ENCODE measurements around the gene IFIT5.
"Not testable (repeated sequence)": the region's sequence is repeated elsewhere in the genome, so short reads cannot be mapped to it uniquely, and the experiment has no call there.

Gene IFIT5

DNA sequence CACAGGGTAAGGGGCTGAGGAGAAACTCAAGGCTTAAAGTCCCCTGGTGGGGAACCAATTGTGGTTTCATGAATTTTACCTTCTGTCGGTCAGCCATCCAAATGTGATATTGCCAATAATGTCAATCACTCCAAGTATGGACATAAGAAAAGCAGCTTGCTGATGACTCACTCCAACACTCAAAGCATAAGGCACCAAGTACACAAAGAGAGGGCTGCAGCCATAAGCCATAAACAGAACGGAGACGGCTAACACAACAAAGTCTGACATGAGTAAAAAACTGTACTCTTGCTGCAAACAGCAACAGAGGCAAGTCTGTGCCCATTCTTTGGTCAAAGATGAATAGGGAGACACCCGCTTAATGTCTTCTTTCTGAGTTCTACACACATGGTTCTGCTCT, 24.2 kb downstream of the IFIT5 start:
- DNase-seq, result no peak

DNA sequence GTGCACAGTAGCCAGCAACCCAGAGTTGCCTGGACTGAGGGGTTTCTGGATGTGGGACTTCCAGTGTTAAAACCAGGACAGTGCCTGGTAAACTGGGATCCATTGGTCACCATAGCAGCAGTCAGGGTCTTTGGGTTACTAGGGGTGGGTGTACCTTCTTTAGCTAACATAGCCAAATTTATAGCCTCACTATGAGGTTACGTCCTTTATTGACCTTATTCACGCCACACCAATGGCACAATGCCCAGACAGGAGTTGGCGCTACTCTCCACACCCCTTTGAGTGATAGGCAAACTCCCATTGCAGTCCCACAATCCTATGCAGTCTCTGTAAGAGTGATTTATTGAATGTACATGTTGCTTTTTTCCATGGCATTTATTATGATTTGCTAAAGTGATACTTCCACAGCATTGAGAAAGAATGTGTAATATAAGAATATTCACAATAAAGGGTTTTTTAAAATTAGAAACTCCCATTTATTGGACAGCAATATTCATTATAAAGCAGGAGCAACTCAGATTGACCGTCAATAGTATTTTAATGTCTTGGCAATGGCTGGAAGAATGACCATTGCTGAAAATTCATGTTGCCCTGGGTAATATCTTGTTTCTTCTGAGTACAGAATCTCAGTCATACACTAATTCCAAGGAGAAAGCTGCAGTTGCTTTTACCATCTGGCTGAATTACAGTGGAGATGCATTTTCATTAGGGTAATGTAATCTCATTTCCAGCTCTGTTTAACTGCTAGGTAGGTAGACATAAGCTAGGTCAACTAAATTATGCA, 26.1 kb downstream of the IFIT5 start:
- DNase-seq, result no peak

DNA sequence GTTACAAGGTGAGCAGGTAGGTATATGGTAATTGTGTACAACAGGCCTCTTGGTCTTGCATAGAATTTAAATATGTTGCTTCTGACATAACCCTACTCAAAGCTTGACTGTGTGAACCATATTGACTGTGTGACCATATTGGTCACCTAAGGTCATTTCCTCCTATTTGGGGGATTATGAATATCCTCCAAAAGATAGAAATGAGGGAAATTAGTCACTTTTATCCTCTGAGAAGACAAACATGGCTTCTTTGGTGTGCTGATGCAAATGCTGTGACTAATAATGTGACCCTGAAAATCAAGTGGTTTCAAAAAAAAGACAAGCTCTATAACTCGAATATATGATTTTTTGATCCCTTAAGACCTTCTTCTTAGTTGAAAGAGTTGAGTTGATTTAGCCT, 27.9 kb downstream of the IFIT5 start:
- DNase-seq, result no peak

DNA sequence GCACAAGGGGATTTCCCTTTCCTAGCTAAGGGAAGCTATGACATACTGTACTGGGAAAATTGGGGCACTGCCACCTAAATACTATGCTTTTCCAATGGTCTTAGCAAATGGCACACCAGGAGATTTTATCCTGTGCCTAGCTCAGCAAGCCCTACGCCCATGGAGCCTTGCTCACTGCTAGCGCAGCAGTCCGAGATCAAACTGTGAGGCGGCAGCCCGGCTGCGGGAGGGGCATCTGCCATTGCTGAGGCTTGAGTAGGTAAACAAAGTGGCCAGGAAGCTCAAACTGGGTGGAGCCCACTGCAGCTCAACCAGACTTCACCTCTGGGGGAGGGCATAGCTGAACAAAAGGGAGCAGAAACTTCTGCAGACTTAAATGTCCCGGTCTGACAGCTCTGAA, 30.5 kb downstream of the IFIT5 start:
- DNase-seq, result not testable (repeated sequence)

DNA sequence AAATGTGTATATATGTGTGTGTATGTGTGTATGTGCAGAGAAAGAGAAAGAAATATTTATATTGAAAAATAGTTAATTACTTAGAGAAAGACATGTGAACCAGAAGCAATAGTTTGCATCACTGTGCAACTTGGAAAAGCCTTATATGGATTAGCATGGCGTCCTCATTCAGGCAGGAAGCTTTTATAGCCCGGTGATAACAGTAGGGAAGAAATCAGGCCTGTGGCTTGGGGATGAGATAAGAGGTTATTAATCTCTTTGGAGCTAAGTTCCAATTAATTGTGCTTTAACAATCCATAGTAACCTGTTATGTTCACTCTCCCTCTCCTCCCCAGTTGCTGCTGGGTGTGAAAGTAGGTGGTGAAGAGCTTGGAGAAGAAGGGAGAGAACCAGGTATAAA, 36.5 kb downstream of the IFIT5 start:
- no peak for DNase-seq

DNA sequence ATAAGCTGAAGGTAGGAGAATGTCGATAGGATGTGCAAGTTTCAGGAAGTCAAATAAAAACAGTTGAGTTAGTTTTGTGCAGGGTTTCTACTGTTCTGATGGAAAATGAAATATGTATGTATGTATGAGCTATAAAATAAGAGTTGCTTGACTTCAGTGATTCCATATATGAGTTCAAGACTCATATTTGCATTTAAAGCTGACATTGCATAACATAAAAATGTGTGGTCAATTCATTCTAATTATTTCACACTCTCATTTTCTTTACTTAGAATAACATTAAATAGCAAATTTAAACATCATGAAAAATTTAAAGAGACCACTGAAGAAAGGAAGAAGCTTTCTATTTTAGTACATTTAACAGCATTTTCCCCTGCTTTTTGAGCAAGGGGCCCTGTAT, 37.8 kb downstream of the IFIT5 start:
- no peak for DNase-seq

DNA sequence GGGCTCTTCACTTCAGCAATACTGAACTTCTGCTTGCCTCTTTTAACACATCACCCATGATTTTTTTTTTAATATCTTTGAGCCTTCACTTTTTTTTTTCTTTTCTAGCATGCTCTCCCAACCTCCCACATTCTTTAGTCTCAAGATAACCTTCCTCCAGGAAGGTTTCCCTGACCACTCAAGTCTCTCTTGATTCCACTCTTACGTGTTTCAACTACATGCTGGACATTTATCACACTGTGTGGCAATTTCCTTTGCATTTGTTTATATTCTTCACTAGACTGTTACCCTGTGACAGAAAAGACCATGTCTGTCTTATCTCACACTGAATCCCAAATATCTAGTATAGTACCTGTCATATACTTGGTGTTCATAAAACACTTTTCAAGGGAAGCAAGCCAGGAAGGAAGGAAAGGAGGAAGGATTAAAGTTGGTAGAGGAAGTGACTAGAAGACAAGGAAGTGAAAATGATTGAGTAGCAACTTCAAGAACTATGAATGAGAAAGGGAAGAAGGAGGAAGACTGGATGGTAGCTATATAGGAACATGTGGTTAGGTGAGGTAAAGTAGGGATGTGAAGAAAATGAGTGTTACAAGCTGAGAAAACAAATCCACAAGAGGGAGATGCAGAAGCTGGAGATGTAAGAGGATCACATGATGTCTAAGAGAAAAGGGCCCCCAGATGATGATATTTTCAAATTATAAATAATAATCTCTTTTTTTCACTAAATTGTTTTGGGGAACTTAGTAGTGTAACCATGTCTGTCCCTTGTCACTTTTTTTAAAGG, 40.4 kb downstream of the IFIT5 start:
- no peak for DNase-seq

DNA sequence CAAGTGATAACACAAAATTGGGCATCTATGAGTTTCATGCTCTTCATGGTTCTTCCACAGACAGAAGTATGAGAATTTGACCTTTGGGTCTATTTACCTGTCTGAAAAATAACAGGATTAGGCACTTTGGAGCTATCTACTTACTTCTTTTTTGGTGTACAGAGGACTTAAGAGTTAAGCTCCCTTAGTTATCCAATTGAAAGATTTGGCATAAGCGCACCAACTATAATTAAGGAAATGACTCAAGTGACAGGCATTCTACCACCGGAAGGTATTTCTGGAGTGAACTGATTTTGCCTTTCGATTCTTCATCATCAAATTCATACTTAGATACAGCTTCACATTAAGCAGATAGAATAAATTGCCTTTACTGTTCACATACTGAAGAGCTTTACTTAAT, 43.9 kb downstream of the IFIT5 start:
- no peak for DNase-seq

DNA sequence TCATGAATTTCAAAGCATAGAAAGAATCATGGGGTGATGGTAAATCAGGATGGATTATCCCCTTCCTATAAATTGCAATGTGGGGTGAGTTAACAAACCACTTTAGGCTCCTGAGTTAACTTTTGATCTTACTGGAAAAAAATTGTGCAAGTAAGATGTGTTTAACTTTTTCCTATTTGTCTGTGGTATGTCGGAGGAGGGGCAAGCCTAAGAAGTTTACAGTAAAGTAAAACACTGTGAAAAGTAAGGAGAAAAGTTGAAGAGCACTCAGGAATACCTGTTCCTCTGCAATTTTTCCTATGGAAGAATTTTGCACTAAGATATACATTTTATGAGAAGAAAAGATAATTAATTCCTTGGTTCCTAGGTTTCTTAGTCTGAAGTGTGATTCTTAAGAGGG, 44.4 kb downstream of the IFIT5 start:
- DNase-seq, result no peak

DNA sequence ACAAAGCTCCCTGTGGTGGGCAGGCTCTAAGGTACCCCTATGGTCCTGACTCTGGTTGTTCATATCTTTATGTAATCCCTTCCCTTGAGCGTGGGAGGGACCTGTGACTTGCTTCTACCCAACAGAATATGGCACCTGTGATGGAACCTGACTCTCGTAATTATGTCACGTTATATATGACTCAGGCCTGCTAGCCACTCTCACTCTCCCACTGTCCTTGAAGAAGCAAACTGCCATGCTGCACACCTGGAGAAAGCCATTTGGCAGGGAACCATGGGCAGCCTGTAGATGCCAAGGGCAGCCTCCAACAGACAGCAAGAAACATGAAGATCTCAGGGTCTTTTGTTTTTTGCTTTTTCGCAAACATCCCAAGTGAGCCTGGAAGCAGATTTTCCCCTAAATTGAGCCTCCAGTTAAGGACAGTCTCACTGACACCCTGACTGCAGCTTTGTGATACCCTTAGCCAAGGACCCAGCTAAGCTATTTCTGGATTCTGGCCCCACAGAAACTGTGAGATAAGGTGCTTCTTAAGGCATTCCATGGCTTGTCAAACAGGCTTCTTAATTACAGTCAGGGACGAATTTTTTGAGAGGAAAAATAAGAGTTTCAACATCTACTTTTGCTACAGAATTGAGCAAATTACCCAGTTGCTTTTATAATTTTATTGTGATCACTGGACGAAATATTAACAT, 49.6 kb downstream of the IFIT5 start:
- no peak for DNase-seq

DNA sequence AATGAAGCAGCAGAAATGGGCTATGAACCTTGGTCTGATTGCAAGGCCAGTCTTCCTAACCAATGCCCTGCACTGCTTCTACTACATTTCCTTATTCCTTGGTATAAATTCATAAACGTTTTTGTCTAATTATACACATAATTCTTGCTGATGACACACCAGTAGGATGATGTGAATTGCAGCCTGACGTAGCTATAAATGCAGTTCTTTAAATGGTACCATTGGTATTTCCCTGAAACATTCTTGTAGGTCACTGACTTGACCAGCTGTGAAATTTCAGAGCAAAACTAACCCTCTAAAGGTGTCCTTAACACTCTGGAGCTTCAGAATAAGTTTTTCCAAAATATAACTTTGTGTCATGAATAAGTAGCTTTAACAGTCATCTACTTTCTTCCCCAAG, 50.8 kb downstream of the IFIT5 start:
- no peak for DNase-seq

DNA sequence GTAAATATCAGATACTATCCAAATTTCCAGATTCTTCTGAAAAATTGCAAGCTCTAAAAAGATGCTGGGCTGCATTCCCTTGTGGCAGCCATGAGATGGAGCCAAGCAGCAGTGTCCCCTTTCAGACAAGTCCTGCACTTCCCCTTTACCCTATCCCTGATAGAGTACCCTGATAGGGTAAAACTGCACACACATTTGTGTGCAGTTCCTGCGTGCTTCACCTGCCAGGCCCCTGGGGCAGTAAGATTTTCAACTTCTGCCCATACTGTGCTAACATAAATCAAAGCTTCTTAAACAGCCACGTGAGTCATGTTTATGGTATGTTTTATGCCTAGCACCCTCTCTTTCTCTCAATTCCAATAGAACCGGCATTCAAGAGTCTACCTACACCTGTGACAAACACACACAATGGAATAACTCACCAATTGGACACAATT, 52.2 kb downstream of the IFIT5 start:
- DNase-seq, result no peak

DNA sequence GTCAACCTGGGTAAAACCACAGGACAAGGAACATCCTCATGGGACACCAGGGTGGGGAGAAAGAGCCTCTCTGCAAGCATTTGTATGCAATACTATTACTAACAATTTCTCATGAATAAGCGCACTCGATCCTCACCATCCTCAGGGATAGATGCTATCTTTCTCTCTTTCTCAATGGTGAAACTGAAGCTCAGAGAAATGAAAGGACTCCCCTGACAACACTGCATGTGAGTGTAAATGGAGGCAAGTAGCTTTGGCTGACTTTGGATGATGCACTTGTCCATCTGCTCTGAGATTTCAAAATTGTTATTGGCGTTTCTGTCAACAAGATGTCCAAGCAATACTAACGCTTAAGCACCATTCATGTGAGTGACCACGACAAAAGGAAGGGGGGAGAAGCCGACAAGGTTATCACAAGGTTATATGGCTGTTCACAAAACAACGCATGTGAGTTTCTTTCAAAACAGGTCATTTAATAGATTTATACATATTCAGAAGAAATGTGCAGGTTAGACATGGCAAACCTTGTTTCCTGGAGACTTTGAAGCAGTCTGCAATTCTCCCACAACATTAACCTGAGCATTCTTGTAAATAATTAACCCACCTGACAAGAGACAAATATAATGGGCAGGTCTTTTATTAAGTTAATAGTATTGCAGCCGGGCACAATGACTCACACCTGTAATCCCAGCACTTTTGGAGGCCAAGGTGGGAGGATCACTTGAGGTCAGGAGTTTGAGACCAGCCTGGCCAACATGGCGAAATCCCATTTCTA, 54.0 kb downstream of the IFIT5 start:
- no peak for DNase-seq

DNA sequence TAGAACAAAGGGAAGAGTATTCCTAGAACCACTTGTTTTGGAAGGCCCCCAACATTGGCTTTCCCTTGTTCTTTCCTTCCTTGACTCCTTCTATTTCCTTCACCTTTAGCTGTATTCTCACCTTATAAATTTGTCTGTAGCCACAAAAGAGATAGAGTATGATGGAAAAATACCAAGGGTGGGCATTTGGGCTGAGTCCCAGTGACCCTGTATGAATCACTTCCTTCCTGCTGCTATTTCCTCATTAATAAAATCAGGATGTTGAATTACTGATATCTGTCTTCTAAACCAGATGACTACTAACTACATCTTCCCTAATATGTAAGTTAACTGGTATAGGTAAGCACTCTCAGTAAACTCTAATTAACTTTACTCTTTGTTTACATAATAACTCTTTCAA, 55.1 kb downstream of the IFIT5 start:
- no peak for DNase-seq

Data from activated T-cell treated with anti-CD3 and anti-CD28 coated beads, Interleukin-2, amount 50 U/mL, for 48 hours (primary cell).